IPS-18c (cell line): Measurements from ENCODE around the gene CPNE7.

Source experiments
- H3K4me3 ChIP-seq: 2 replicates; pipeline ENCODE4 v1.7.0; 2013; ENCODE audit warnings: low read depth, mild to moderate bottlenecking, low read length, moderate library complexity; ENCODE audit not compliant: insufficient read depth
- H3K9me3 ChIP-seq: one replicate; pipeline ENCODE4 v1.6.1; 2013; ENCODE audit warnings: mild to moderate bottlenecking, low read length, moderate library complexity; ENCODE audit not compliant: control insufficient read depth, insufficient read depth

Gene CPNE7

GRCh38 chr16:89575247-89576152 is at the start of gene CPNE7:
Gene CPNE7, plus strand, starts transcription at chr16:89575758. Its CDS starts 140 bp downstream, at chr16:89575898.
- H3K9me3 ChIP-seq, result no peaks in the 10 kb centered on the region
- peak within 1 kb of the TSS; percentile 72 for H3K4me3 ChIP-seq

DNA sequence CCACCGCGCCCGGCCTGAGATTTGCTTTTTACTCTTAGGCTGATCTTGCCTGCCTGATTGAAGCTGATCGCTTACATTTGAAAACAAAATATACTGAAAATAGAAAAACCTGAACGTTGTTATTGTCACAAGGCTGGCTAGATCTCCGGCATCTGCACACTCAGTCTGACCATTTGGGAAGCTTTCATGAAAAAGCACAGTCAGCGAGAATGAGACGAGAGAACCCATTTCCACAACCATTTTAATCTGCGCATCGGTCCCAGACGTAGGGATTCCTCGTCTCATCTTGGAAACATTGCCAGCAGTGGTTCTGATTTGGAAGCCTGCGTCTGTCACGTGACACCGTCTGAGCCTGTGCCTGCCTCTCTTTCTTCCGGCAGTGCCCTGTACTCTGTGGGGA is 46.5 kb upstream of the CPNE7 start:
- H3K9me3 ChIP-seq, result peaks cover under 1% of the 10 kb centered on the region

DNA sequence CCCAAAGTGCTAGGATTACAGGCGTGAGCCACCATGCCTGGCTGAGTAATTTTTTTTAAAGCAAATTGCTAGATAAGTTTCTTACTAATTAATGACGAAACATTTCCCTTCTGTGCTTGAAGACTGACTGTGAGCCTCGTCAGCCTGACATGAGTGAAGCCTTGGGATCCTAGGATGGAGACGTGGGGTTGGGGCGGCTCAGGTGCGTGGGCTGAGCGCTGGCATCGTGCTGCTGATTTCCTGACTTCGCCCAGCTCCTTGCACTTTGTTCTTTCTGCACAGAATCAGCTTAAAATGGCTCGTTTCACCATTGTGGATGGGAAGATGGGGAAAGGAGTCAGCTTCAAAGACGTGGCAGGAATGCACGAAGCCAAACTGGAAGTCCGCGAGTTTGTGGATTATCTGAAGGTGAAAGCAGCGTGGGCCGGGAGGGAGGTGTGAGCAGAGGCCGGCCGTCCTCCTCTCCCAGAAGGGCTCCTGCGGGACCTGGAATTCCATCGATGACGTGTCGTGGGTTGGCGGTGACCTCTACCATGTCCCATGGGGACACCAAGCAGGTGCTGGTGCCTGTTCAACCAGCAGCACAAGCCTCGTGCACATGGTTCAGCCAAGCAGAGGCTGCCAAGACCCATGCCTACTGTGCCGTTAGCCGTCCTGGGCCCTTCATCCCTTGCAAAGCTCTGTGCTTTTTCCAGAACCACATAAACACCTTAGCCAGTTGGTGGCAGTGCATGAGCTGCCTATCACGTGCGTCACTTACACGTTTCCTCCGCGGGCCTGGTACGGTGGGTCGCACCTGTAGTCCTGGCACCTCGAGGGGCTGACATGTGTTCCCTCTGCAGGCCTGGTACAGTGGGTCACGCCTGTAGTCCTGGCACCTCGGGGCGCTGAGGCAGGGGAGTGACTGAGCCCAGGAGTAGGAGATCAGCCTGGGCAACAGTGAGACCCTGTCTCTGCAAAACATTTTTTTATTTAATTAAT is 44.9 kb upstream of the CPNE7 start:
- H3K9me3 ChIP-seq, result peaks cover 2% of the 10 kb centered on the region
- no peak overlapping the region for H3K4me3 ChIP-seq

More for the DNA sequence above, 46.5 kb upstream of the CPNE7 start:
- no peak overlapping the region for H3K4me3 ChIP-seq

DNA sequence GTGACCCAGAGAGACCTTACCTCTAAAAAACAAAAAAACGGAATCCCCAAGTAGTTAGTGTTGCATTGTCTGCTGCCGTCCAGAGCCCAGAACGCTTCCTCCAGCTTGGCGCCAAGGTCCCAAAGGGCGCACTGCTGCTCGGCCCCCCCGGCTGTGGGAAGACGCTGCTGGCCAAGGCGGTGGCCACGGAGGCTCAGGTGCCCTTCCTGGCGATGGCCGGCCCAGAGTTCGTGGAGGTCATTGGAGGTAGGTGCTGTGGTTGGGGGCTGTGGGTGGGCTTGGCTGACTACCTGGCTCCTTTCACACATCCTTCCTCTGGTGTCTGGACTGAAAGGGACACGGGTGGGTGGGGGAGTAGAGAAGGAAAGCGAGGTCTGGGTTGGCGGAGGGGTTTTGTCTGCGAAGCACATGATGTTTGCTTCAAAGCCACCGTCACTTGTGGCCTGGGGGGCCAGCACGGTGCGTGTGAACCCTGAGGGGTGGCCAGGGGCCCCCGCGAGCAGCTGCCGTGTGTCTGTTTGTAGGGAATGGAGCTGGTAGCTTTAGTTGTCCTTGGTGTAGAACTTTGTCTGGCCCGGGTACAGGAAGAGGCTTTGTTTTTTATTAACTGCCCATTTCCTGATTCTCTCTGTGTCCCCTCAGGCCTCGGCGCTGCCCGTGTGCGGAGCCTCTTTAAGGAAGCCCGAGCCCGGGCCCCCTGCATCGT is 43.6 kb upstream of the CPNE7 start:
- Histone ChIP-seq H3K4me3 (no peak overlapping the region), H3K9me3 (peaks cover 2% of the 10 kb centered on the region)

DNA sequence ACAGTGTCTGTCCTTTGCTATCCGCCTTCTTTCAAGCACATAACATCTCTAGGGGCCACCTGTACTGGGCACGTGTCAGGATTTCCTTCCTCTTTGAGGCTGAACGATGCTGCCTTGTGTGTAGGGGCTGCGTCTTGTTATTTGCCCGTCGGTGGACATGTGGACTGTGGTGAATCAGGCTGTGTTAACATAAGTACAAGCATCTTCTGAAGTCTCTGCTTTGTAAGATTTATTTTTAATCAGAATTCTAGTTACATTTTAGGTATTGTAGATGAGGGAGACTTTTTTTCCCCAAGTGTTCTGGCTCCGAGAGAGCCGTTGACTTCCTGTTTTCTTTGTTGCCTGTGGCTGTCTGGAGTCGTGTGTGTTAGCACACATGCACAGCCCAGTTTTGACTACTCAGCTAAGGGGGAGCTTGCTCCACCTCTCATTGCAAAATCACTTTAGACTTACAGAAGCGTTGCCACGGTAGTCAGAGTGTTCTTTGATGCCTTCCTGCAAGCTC is 41.3 kb upstream of the CPNE7 start:
- no peak overlapping the region for H3K4me3 ChIP-seq
- peaks cover 2% of the 10 kb centered on the region for H3K9me3 ChIP-seq

DNA sequence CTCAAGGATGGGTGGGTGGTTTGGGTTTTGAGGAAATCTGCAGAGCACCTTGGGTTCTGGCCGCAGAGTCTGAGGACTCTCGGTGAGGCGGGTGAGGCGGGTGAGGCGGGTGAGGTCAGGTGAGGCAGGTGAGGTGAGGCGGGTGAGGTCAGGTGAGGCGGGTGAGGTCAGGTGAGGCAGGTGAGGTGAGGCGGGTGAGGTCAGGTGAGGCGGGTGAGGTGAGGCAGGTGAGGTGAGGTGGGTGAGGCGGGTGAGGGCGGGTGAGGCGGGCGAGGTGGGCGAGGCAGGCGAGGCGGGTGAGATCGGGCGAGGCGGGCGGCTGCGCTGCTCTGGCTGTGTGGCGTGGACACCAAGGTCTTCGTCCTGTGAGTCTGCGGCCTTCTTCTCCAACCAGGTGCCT is 39.2 kb upstream of the CPNE7 start:
- Histone ChIP-seq H3K4me3 (no peak overlapping the region), H3K9me3 (peaks cover 2% of the 10 kb centered on the region)

- peaks cover 2% of the 10 kb centered on the region for H3K9me3 ChIP-seq
- H3K4me3 ChIP-seq, result no peak overlapping the region
Observed at GRCh38 chr16:89536886-89537548, 38.5 kb upstream of the CPNE7 start.

- Histone ChIP-seq H3K4me3 (no peak overlapping the region), H3K9me3 (peaks cover 2% of the 10 kb centered on the region)
Observed at GRCh38 chr16:89537549-89537925, 38.0 kb upstream of the CPNE7 start.

GRCh38 chr16:89538286-89538685 is 37.3 kb upstream of the CPNE7 start:
- H3K4me3 ChIP-seq, result no peak overlapping the region
- H3K9me3 ChIP-seq, result peaks cover 2% of the 10 kb centered on the region

DNA sequence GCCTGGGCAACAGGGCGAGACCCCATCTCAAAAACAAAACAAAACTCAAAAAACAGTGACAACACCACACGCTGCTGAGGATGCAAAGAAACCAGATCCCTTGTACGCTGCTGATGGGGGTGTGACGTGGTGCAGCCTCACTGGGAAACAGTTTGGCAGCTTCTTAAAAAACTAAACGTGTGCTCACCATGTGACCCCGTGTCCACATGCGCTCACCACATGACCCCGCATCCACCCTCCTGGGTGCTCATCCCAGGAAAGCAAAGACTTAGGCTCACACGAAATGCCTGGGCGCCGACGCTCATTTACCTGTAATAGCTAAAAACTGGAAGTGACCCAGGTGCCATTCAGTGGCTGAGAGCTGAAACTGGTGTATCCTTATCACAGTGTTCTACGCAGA is 35.0 kb upstream of the CPNE7 start:
- Histone ChIP-seq H3K9me3 (no peaks in the 10 kb centered on the region), H3K4me3 (no peak overlapping the region)

DNA sequence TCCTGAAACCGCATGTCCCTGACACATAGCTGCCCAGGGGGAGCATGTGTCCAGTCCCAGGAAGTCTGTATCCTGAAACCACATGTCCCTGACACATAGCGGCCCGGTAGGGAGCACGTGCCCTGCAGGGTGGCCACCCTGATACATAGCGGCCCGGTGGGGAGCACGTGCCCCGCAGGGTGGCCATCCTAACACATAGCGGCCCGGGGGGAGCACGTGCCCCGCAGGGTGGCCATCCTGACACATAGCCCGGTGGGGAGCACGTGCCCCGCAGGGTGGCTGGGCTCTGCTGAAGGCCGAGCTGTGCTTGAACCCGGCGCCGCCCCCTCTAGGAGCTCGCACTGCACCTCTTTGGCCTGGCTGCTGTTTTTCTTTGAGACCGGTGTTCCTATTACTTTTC is 33.8 kb upstream of the CPNE7 start:
- Histone ChIP-seq H3K9me3 (no peaks in the 10 kb centered on the region), H3K4me3 (no peak overlapping the region)

DNA sequence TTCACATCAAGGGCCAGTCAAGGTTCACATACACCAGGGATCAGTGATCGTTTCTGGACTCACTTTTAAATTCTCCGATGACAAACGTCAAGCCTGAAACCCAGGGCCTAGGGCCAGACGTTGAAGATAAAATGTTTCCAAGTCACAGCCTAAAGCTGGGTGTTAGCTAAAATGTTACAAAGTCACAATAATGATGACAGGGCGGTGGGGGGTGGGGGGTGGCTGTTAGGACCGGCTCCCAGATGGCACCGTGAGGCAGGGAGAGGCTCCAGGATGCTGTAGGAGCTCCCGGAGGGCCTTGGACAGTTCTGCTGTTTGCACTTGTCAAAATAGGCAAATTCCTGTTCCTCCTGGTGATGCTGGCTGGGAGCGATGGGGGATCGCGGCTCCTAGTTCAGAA is 31.4 kb upstream of the CPNE7 start:
- H3K4me3 ChIP-seq, result no peak overlapping the region
- H3K9me3 ChIP-seq, result no peaks in the 10 kb centered on the region

DNA sequence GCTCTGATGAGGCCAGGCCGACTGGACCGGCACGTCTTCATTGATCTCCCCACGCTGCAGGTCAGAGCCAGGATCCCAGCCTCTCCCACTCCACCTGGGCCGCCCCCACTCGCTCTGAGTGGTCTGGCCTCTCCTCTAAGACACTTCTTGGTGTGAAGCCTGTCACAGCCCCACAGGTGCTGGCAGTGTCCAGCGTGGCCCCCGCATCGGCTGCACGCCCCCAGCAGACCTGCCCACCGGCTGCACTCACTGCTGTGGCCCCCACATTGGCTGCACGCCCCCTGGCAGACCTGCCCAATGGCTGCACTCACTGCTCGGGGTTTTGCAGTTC is 30.9 kb upstream of the CPNE7 start:
- no peak overlapping the region for H3K4me3 ChIP-seq
- H3K9me3 ChIP-seq, result no peaks in the 10 kb centered on the region

DNA sequence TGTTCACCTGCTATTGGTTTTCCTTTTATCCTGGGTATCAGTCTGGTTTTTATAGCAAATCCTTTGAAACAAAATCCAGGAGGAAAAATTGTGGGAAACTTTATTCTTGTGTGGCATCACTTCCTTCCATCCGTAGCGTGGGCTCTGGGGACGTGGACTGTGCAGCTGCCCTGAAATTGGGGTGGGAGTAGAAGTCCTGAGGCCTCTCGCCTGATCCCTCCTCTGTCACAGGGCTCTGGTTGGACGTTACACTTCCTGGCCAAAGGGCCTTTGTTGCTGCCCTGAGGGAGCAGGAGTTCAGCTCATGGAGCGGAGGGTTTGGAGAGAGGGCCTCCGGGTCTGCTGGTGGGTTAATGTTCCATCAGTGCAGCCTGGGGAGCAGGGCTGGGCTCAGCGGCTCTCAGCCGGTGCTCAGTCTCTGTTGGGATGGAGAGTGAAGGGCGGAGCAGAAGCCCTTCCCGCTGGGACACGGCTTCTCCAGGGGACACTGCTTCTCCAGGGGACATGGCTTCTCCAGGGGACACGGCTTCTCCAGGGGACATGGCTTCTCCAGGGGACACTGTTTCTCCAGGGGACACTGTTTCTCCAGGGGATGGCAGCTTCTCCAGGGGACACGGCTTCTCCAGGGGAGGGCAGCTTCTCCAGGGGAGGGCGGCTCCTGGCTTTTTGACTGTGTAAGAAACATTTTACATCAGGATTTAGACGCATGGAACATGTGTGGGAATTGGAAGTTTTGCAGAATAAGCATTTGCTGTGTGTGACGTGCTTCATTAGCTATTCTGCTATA is 30.3 kb upstream of the CPNE7 start:
- Histone ChIP-seq H3K4me3 (no peak overlapping the region), H3K9me3 (no peaks in the 10 kb centered on the region)

DNA sequence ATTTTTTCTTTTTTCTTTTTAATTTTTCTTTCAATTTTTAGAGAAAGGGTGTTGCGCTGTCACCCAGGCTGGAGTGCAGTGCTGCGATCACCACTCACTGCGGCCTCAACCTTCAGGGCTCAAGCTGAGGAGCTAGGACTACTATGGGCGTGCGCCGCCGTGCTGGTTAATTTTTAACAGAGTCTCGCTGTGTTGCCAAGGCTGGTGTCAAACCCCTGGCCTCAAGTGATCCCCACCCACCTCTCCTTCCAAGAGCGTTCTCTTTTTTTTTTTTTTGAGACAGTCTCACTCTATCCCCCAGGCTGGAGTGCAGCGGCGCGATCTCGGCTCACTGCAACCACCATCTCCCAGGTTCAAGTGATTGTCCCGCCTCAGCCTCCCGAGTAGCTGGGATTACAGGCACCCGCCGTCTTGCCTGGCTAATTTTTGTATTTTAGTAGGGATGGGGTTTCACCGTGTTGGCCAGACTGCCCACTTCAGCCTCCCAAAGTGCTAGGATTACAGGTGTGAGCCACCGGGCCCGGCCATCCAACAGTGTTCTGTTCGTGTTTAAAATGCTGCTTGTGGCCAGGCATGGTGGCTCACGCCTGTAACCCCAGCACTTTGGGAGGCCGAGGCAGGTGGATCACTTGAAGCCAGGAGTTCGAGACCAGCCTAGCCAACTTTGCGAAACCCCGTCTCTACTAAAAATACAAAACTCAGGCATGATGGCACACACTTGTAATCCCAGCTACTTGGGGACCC is 29.6 kb upstream of the CPNE7 start:
- no peak overlapping the region for H3K4me3 ChIP-seq
- no peaks in the 10 kb centered on the region for H3K9me3 ChIP-seq
